ELF-1 (cell line): Measurements from ENCODE around the gene LUZP2.

Source experiments
- DNase-seq: peaks from one replicate; pipeline ENCODE4 v3.0.0-alpha.2; 2016; ENCODE audit warnings: low read depth, low spot score

LUZP2 gene

GRCh38 chr11:24634606-24635160 is 137.8 kb downstream of the LUZP2 start:
- no peak for DNase-seq

- no peak for DNase-seq
Observed at GRCh38 chr11:24635588-24636290, 138.9 kb downstream of the LUZP2 start.

- DNase-seq: no peak
Observed at GRCh38 chr11:24636291-24636629, 139.4 kb downstream of the LUZP2 start.

GRCh38 chr11:24637520-24637919 is 140.7 kb downstream of the LUZP2 start:
- peak; percentile 66 for DNase-seq

GRCh38 chr11:24642648-24643047 is 145.8 kb downstream of the LUZP2 start:
- DNase-seq: no peak

- DNase-seq: no peak
Observed at GRCh38 chr11:24645563-24645962, 148.7 kb downstream of the LUZP2 start.

GRCh38 chr11:24651873-24652272 is 155.0 kb downstream of the LUZP2 start:
- DNase-seq: no peak

- DNase-seq: no peak
Observed at GRCh38 chr11:24653901-24654300, 157.0 kb downstream of the LUZP2 start.

GRCh38 chr11:24661331-24661730 is 164.5 kb downstream of the LUZP2 start:
- DNase-seq: no peak

GRCh38 chr11:24664399-24664798 is 167.5 kb downstream of the LUZP2 start:
- DNase-seq: no peak

GRCh38 chr11:24667353-24667968 is 170.6 kb downstream of the LUZP2 start:
- no peak for DNase-seq

GRCh38 chr11:24678703-24679348 is 182.0 kb downstream of the LUZP2 start:
- no peak for DNase-seq

- DNase-seq: peak; percentile 30
Observed at GRCh38 chr11:24679821-24680351, 183.0 kb downstream of the LUZP2 start.

GRCh38 chr11:24683583-24683982 is 186.7 kb downstream of the LUZP2 start:
- DNase-seq: no peak

- no peak for DNase-seq
Observed at GRCh38 chr11:24685821-24686220, 189.0 kb downstream of the LUZP2 start.

GRCh38 chr11:24687531-24688147 is 190.8 kb downstream of the LUZP2 start:
- no peak for DNase-seq

- DNase-seq: no peak
Observed at GRCh38 chr11:24688981-24689380, 192.1 kb downstream of the LUZP2 start.

GRCh38 chr11:24697522-24698111 is 200.8 kb downstream of the LUZP2 start:
- DNase-seq: no peak

GRCh38 chr11:24704716-24705115 is 207.9 kb downstream of the LUZP2 start:
- DNase-seq: no peak

GRCh38 chr11:24705474-24705873 is 208.6 kb downstream of the LUZP2 start:
- DNase-seq: no peak

GRCh38 chr11:24708616-24709015 is 211.8 kb downstream of the LUZP2 start:
- no peak for DNase-seq
